Measurements from ENCODE around the gene ARFGAP2. TPM values are rescaled to one million over a fixed set of nuclear protein-coding genes. Genes with fewer than 3 reads are reported as not detected.
A peak's percentile ranks its signal among the peaks of the same experiment; 100 is the strongest.

The ARFGAP2 gene
- total RNA-seq, 4 donors from 2014 or later, result 105 to 239 (median 157) TPM

- intact Hi-C loops (cut with DNase I; ENCODE audit: low total_unique reads), result no loop called here
- no peak for DNase-seq (ENCODE audit: low spot score in 2 of 2)
- TF ChIP-seq CTCF (IDR thresholded peaks at IDR 0.05), result no peak
- TF ChIP-seq POLR2A (IDR thresholded peaks at IDR 0.05), result no peak
- H3K4me3 ChIP-seq (ENCODE audit: low read depth, poor library complexity, severe bottlenecking), result no peak overlapping the region
- 45 to 59% methylated on average over 20 of the region's 20 CpGs for WGBS, 2 donors
Measured at GRCh38 chr11:47156951-47157350, 19.7 kb downstream of the ARFGAP2 start.

- no peak overlapping the region for H3K4me3 ChIP-seq (ENCODE audit: low read depth, poor library complexity, severe bottlenecking)
- intact Hi-C loops (cut with DNase I; ENCODE audit: low total_unique reads), result no loop called here
- 73 to 80% methylated on average over 6 of the region's 6 CpGs for WGBS, 2 donors
- TF ChIP-seq CTCF (IDR thresholded peaks at IDR 0.05) (no peak), POLR2A (IDR thresholded peaks at IDR 0.05) (no peak)
- no peak for DNase-seq (ENCODE audit: low spot score in 2 of 2)
Measured at GRCh38 chr11:47156333-47156732, 20.3 kb downstream of the ARFGAP2 start.

- intact Hi-C loops (cut with DNase I; ENCODE audit: low total_unique reads), result no loop called here
- 74 to 78% methylated on average over 4 of the region's 4 CpGs for WGBS, 2 donors
- DNase-seq (ENCODE audit: low spot score in 2 of 2), result no peak
- TF ChIP-seq POLR2A (IDR thresholded peaks at IDR 0.05) (no peak), CTCF (IDR thresholded peaks at IDR 0.05) (no peak)
- H3K4me3 ChIP-seq (ENCODE audit: low read depth, poor library complexity, severe bottlenecking), result no peak overlapping the region
Measured at GRCh38 chr11:47155879-47156278, 20.8 kb downstream of the ARFGAP2 start.

GRCh38 chr11:47154616-47155570 is 21.8 kb downstream of the ARFGAP2 start:
- TF ChIP-seq CTCF (IDR thresholded peaks at IDR 0.05) (no peak), POLR2A (IDR thresholded peaks at IDR 0.05) (no peak)
- 69 to 75% methylated on average over 18 of the region's 18 CpGs for WGBS, 2 donors
- intact Hi-C loops (cut with DNase I; ENCODE audit: low total_unique reads), result no loop called here
- DNase-seq (ENCODE audit: low spot score in 2 of 2), result no peak
- no peak overlapping the region for H3K4me3 ChIP-seq (ENCODE audit: low read depth, poor library complexity, severe bottlenecking)

- DNase-seq (ENCODE audit: low spot score in 2 of 2), result peak; percentile 83 to 96
- no peak overlapping the region for H3K4me3 ChIP-seq (ENCODE audit: low read depth, poor library complexity, severe bottlenecking)
- TF ChIP-seq POLR2A (IDR thresholded peaks at IDR 0.05) (no peak), CTCF (IDR thresholded peaks at IDR 0.05) (peak in 1 of 3 donors; percentile 88)
- intact Hi-C loops (cut with DNase I; ENCODE audit: low total_unique reads), result no loop called here
- WGBS, 2 donors, result 37 to 40% methylated on average over 11 of the region's 11 CpGs
Measured at GRCh38 chr11:47152953-47153950, 23.4 kb downstream of the ARFGAP2 start.
